ENCODE results near the gene CDK19. TPM values are rescaled to one million over a fixed set of nuclear protein-coding genes. Genes with fewer than 3 reads are reported as not detected.

The CDK19 gene
- total and polyA plus RNA-seq, 2 of the 13 experiments (the other 11 are each of a cell fraction or from before 2014, with no cell fraction given): 13.4 to 27.0 TPM

DNA sequence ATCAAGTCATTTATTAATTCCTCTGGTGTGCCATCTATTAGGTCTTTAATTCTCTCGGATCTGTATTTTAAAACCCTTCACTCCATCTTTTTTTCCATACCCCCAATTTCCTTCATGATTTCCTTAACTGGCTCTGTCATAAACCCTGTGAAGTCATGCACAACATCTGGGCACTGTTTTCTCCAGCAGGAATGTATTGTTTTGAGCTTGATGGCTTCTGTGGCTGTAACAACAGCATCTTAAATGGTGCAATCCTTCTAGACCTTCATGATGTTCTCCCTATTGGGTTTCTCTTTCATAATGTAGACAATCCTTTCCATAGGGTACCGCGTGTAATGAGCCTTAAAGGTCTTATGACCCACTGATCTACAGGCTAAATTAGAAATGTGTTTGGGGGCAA, 29.0 kb downstream of the CDK19 start:
- intact Hi-C loops (cut with micrococcal nuclease; ENCODE audit: unreplicated experiment): no loop called here
- in situ Hi-C loops (cut with HindIII; ENCODE audit: extremely low pct_ligation_motif_present, low pct_unique_long_range_greater_than_20kb): no loop called here
- ChIA-PET CTCF (ENCODE audit: low intra/inter-chr PET ratio, low total read pairs) (no interaction called here), POLR2A (no interaction called here)
- Histone ChIP-seq H3K27ac (ENCODE audit: extremely low read length, insufficient read depth, low read length) (no peak overlapping the region), H3K79me2 (ENCODE audit: insufficient read depth, low read length) (no peaks in the 10 kb centered on the region), H3K9ac (ENCODE audit: insufficient read depth, low read depth, low read length) (no peak overlapping the region), H3K4me3 (replicated peaks in 1 of 3; ENCODE audit: insufficient read depth in 1 of 3, low read depth in 2 of 3, low read length in 3 of 3) (no peak overlapping the region), H3K4me2 (ENCODE audit: low read depth, low read length) (no peak overlapping the region), H2AFZ (ENCODE audit: low read length) (no peak overlapping the region), H3K9me3 (ENCODE audit: low read length) (peaks cover 11% of the 10 kb centered on the region), H3K4me1 (ENCODE audit: insufficient read depth, low read length) (peaks cover 14% of the 10 kb centered on the region), H4K20me1 (ENCODE audit: insufficient read depth, low read length) (no peaks in the 10 kb centered on the region), H3K27me3 (ENCODE audit: control insufficient read depth in 1 of 2, insufficient read depth in 2 of 2, low read length in 2 of 2) (no peaks in the 10 kb centered on the region; a peak in 1 of 5 replicates), H3K36me3 (replicated peaks in 1 of 2; ENCODE audit: control insufficient read depth in 1 of 2, insufficient read depth in 2 of 2, low read length in 2 of 2) (no peaks in the 10 kb centered on the region)
- TF ChIP-seq TOPORS (CRISPR knock-in tag; IDR thresholded peaks at IDR 0.05) (no peak), ZNF781 (CRISPR knock-in tag; IDR thresholded peaks at IDR 0.05; ENCODE audit: borderline replicate concordance, not compliant biosample characterization) (no peak), ZZZ3 (CRISPR knock-in tag; IDR thresholded peaks at IDR 0.05; ENCODE audit: borderline replicate concordance) (no peak), ZNF644 (CRISPR knock-in tag; IDR thresholded peaks at IDR 0.05; ENCODE audit: low read depth) (no peak), ZFP37 (CRISPR knock-in tag; IDR thresholded peaks at IDR 0.05; ENCODE audit: borderline replicate concordance) (no peak), PAX8 (CRISPR knock-in tag; IDR thresholded peaks at IDR 0.05; ENCODE audit: borderline replicate concordance) (no peak), RAD51 (IDR thresholded peaks at IDR 0.05; ENCODE audit: borderline replicate concordance) (no peak), ZNF746 (CRISPR knock-in tag; IDR thresholded peaks at IDR 0.05) (no peak), ARID2 (CRISPR knock-in tag; IDR thresholded peaks at IDR 0.05; ENCODE audit: borderline replicate concordance) (no peak), ZSCAN30 (CRISPR knock-in tag; IDR thresholded peaks at IDR 0.05) (no peak), ZSCAN12 (CRISPR knock-in tag; IDR thresholded peaks at IDR 0.05) (no peak), ZNF296 (CRISPR knock-in tag; conservative IDR thresholded peaks at IDR 0.05) (no peak)
- TF ChIP-seq, protein P1, sequence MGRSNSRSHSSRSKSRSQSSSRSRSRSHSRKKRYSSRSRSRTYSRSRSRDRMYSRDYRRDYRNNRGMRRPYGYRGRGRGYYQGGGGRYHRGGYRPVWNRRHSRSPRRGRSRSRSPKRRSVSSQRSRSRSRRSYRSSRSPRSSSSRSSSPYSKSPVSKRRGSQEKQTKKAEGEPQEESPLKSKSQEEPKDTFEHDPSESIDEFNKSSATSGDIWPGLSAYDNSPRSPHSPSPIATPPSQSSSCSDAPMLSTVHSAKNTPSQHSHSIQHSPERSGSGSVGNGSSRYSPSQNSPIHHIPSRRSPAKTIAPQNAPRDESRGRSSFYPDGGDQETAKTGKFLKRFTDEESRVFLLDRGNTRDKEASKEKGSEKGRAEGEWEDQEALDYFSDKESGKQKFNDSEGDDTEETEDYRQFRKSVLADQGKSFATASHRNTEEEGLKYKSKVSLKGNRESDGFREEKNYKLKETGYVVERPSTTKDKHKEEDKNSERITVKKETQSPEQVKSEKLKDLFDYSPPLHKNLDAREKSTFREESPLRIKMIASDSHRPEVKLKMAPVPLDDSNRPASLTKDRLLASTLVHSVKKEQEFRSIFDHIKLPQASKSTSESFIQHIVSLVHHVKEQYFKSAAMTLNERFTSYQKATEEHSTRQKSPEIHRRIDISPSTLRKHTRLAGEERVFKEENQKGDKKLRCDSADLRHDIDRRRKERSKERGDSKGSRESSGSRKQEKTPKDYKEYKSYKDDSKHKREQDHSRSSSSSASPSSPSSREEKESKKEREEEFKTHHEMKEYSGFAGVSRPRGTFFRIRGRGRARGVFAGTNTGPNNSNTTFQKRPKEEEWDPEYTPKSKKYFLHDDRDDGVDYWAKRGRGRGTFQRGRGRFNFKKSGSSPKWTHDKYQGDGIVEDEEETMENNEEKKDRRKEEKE (IDR thresholded peaks at IDR 0.05): no peak
- 96% methylated on average over 3 of the region's 3 CpGs for WGBS (ENCODE audit: low lambda C conversion rate)
- DNase-seq (ENCODE audit: low spot score): no peak
- no TSS peak for BruUV-seq (replicated peaks)
- no peak for FAIRE-seq
- ATAC-seq: no peak

Data from HepG2 (cell line).